Measurements from ENCODE around the gene PRDM15.

DNA sequence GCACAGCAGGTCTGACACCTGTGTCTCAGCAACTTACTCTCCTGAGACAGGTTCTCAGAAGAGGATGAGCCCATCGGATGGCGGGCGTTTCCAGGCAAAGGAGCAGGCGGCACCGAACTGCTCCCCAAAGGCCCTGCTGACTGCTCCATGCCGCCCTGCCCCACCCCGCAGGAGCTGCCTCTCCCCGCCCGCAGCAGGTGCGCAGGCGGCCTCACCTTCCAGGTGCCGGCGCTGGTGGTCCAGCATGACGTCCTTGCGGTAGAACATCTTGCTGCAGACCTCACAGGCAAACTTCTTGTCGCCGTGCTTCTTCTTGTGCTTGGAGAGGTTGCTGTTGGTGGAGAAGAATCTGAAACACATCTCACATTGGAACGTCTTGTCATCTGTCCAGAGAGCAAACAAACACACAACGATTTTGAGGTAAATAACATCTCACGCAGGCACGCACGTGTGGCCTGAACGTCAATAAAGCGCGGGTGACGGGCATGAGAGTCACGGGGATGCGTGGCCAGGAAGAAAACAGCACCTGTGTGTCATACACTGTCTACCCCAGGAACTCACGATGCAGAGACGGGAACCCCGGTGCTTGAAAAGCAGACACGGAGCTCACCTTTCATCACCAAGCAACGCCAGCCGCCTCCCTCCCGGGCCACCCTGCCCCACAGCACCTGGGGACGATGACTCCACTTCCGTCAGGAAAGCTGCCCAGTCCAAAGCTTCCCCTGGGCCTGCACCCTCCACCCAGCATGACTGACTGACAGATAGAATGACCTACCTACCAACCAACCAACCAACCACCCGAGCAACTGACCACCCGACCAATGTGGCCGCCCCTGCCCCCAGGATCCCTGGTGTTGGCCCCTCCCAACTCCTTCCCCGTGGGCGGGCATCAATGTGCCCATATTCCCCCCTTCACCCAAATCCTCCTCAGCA is 50.9 kb downstream of the PRDM15 start:
- TF ChIP-seq, protein P1, sequence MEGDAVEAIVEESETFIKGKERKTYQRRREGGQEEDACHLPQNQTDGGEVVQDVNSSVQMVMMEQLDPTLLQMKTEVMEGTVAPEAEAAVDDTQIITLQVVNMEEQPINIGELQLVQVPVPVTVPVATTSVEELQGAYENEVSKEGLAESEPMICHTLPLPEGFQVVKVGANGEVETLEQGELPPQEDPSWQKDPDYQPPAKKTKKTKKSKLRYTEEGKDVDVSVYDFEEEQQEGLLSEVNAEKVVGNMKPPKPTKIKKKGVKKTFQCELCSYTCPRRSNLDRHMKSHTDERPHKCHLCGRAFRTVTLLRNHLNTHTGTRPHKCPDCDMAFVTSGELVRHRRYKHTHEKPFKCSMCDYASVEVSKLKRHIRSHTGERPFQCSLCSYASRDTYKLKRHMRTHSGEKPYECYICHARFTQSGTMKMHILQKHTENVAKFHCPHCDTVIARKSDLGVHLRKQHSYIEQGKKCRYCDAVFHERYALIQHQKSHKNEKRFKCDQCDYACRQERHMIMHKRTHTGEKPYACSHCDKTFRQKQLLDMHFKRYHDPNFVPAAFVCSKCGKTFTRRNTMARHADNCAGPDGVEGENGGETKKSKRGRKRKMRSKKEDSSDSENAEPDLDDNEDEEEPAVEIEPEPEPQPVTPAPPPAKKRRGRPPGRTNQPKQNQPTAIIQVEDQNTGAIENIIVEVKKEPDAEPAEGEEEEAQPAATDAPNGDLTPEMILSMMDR (IDR thresholded peaks at IDR 0.05; ENCODE audit: extremely low read depth in 1 of 2, insufficient read depth in 1 of 2, low read depth in 1 of 2, low read length in 2 of 2) = no peak
- TF ChIP-seq POLR2AphosphoS5 (IDR thresholded peaks at IDR 0.05; ENCODE audit: insufficient read depth, low read depth, low read length) = no peak
